Keratinocyte (primary cell): ENCODE data around the gene USP34. TPM values are rescaled to one million over a fixed set of nuclear protein-coding genes. Genes with fewer than 3 reads are reported as not detected.
"Not testable (repeated sequence)": the region's sequence is repeated elsewhere in the genome, so short reads cannot be mapped to it uniquely, and the experiment has no call there.

Source experiments
- DNase-seq: peaks from one replicate; pipeline ENCODE4 v3.0.0-alpha.2; 2011; ENCODE audit warnings: low read depth, missing footprints, low spot score
- FAIRE-seq: peaks from 2 replicates; lab custom pipeline; 2011; peaks lifted over from hg19 to GRCh38; lab: Jason Lieb, UNC
- H2AFZ ChIP-seq: 2 replicates; pipeline ENCODE4 v1.6.0; 2012; ENCODE audit warnings: low read length, control low read depth, inconsistent platforms; ENCODE audit not compliant: control insufficient read depth
- H3K27ac ChIP-seq: 2 replicates; pipeline ENCODE4 v1.5.1; 2011; ENCODE audit warnings: low read length; ENCODE audit not compliant: control insufficient read depth, insufficient read depth
- H3K27me3 ChIP-seq: 3 replicates; pipeline ENCODE4 v1.6.0; 2011; ENCODE audit warnings: low read length; ENCODE audit not compliant: control insufficient read depth, insufficient read depth; ENCODE audit errors: extremely low read depth
- H3K36me3 ChIP-seq, 2 experiments: 2 replicates in 1 of 2; 3 replicates in 1 of 2; pipeline ENCODE4 v1.5.1; 2011; ENCODE audit warnings: low read length in 2 of 2, mild to moderate bottlenecking in 1 of 2; ENCODE audit not compliant: control insufficient read depth in 2 of 2, insufficient read depth in 2 of 2; ENCODE audit errors: extremely low read depth in 1 of 2
- H3K4me1 ChIP-seq: 3 replicates; pipeline ENCODE4 v1.5.1; 2011; ENCODE audit warnings: low read length; ENCODE audit not compliant: control insufficient read depth, insufficient read depth; ENCODE audit errors: extremely low read depth
- H3K4me2 ChIP-seq: 3 replicates; pipeline ENCODE4 v1.6.0; 2011; ENCODE audit warnings: low read depth, low read length; ENCODE audit not compliant: control insufficient read depth, insufficient read depth; ENCODE audit errors: extremely low read depth
- H3K4me3 ChIP-seq, 3 experiments: fragments of 200-600 bp in 1 of 3; sonication (generic) in 1 of 3; 2 replicates in 2 of 3; 3 replicates in 1 of 3; pipeline ENCODE4 v1.5.1; 2011 to 2016; ENCODE audit warnings: low read length in 3 of 3, mild to moderate bottlenecking in 3 of 3, control low read depth in 2 of 3, inconsistent platforms in 1 of 3, low read depth in 1 of 3, mixed read lengths in 1 of 3, mixed run types in 1 of 3, moderate library complexity in 1 of 3; ENCODE audit not compliant: control insufficient read depth in 2 of 3, insufficient read depth in 2 of 3; ENCODE audit errors: extremely low read depth in 1 of 3
- H3K79me2 ChIP-seq: 2 replicates; pipeline ENCODE4 v1.6.0; 2012; ENCODE audit warnings: low read length; ENCODE audit not compliant: control insufficient read depth, insufficient read depth
- H3K9ac ChIP-seq: 3 replicates; pipeline ENCODE4 v1.6.0; 2011; ENCODE audit warnings: low read length; ENCODE audit not compliant: control insufficient read depth, insufficient read depth; ENCODE audit errors: extremely low read depth
- H3K9me1 ChIP-seq: 3 replicates; pipeline ENCODE4 v1.6.0; 2011; ENCODE audit warnings: low read length; ENCODE audit not compliant: control insufficient read depth, insufficient read depth; ENCODE audit errors: extremely low read depth
- H3K9me3 ChIP-seq: 2 replicates; pipeline ENCODE4 v1.5.1; 2012; ENCODE audit warnings: low read depth, low read length; ENCODE audit not compliant: control insufficient read depth
- H4K20me1 ChIP-seq: 3 replicates; pipeline ENCODE4 v1.6.0; 2011; ENCODE audit warnings: low read length; ENCODE audit not compliant: control insufficient read depth, insufficient read depth; ENCODE audit errors: extremely low read depth
- CTCF ChIP-seq, 3 experiments: IDR thresholded peaks in 1 of 3; conservative IDR thresholded peaks in 1 of 3; optimal IDR thresholded peaks in 1 of 3; 2 replicates in 2 of 3; 3 replicates in 1 of 3; pipeline versions ENCODE3 to v1.5.1; 2011; ENCODE audit warnings: low read length in 3 of 3, mild to moderate bottlenecking in 3 of 3, moderate library complexity in 2 of 3, control low read depth in 1 of 3, inconsistent platforms in 1 of 3; ENCODE audit not compliant: insufficient read depth in 2 of 3; ENCODE audit errors: extremely low read depth in 1 of 3
- EZH2 ChIP-seq: IDR thresholded peaks from one replicate; pipeline ENCODE4 v1.6.1; 2012; ENCODE audit warnings: inconsistent platforms, mild to moderate bottlenecking, low read length, moderate library complexity
- dilution Hi-C: fragments of 300-500 bp; cut with MboI; formaldehyde crosslinking; loops from one replicate; pipeline ENCODE4 v1.7.0; 2020; ENCODE audit warnings: low sequenced_read_pairs; ENCODE audit not compliant: extremely low pct_ligation_motif_present
- polyA plus RNA-seq, 5 experiments: library from polyadenylated mRNA; depleted of rRNA in 3 of 5; stranded (reverse) in 3 of 5; stranded (forward) in 1 of 5; unstranded in 1 of 5; fragments of >200 nt; gene quantifications; 1 replicate in 1 of 5; 2 replicates in 3 of 5; 3 replicates in 1 of 5; pipeline versions ENCODE4 v1.2.1 to v1.2.3, GENCODE V29; 2011 to 2012; ENCODE audit warnings: missing spikeins in 2 of 5, low read depth in 1 of 5, low replicate concordance in 1 of 5

Gene USP34
- polyA plus RNA-seq, 1 donor (not counting 4 experiments of a cell fraction or from before 2014, with no cell fraction given): 54.7 TPM

GRCh38 chr2:61205132-61205531, 265.8 kb downstream of the USP34 start:
- Histone ChIP-seq H3K4me3 (no peak overlapping the region), H3K9me3 (no peaks in the 10 kb centered on the region), H3K79me2 (no peaks in the 10 kb centered on the region), H3K36me3 (peaks cover 20 to 23% of the 10 kb centered on the region in 2 experiments), H2AFZ (no peak overlapping the region), H4K20me1 (no peaks in the 10 kb centered on the region), H3K9ac (no peak overlapping the region), H3K4me1 (peaks cover 3% of the 10 kb centered on the region), H3K4me2 (no peak overlapping the region), H3K27ac (no peak overlapping the region), H3K9me1 (no peaks in the 10 kb centered on the region), H3K27me3 (no peaks in the 10 kb centered on the region)
- dilution Hi-C loops: no loop called here
- no peak for TF ChIP-seq EZH2
- TF ChIP-seq CTCF (optimal IDR thresholded peaks at IDR 0.05 in 1 of 3, IDR thresholded peaks at IDR 0.05 in 1 of 3, conservative IDR thresholded peaks at IDR 0.05 in 1 of 3; ENCODE audit: extremely low read depth in 1 of 3, insufficient read depth in 2 of 3, low read length in 3 of 3): no peak
- DNase-seq (no peak), FAIRE-seq (no peak)

GRCh38 chr2:61196671-61197070, 274.2 kb downstream of the USP34 start:
- TF ChIP-seq CTCF (optimal IDR thresholded peaks at IDR 0.05 in 1 of 3, IDR thresholded peaks at IDR 0.05 in 1 of 3, conservative IDR thresholded peaks at IDR 0.05 in 1 of 3; ENCODE audit: extremely low read depth in 1 of 3, insufficient read depth in 2 of 3, low read length in 3 of 3) (no peak), EZH2 (no peak)
- Histone ChIP-seq H4K20me1 (no peaks in the 10 kb centered on the region), H3K27ac (no peak overlapping the region), H3K4me1 (no peaks in the 10 kb centered on the region), H3K27me3 (no peaks in the 10 kb centered on the region), H3K9me3 (no peaks in the 10 kb centered on the region), H3K36me3 (peaks cover 6 to 11% of the 10 kb centered on the region in 2 experiments), H3K79me2 (no peaks in the 10 kb centered on the region), H2AFZ (no peak overlapping the region), H3K9me1 (no peaks in the 10 kb centered on the region), H3K9ac (no peak overlapping the region), H3K4me3 (no peak overlapping the region), H3K4me2 (no peak overlapping the region)
- DNase-seq (no peak), FAIRE-seq (no peak)
- dilution Hi-C loops: no loop called here

GRCh38 chr2:61194646-61195045, 276.2 kb downstream of the USP34 start:
- not testable (repeated sequence) for H3K27ac ChIP-seq

More at GRCh38 chr2:61194646-61195045, 276.2 kb downstream of the USP34 start:
- peaks cover 0 to 15% of the 10 kb centered on the region in 2 experiments for H3K36me3 ChIP-seq
- H3K4me2 ChIP-seq, H3K9ac ChIP-seq, H3K4me1 ChIP-seq, FAIRE-seq, H3K9me3 ChIP-seq, H2AFZ ChIP-seq, H3K27me3 ChIP-seq, dilution Hi-C loops, H3K4me3 ChIP-seq, H3K9me1 ChIP-seq, H3K79me2 ChIP-seq, H4K20me1 ChIP-seq, DNase-seq: not testable (repeated sequence)
